Stimulated activated CD4-positive, alpha-beta T cell treated with anti-CD3 and anti-CD28 coated beads, Interleukin-2, amount 100 ng/mL, for 4 hours (primary cell): ENCODE measurements around the gene KRTAP5-10.
"Not testable (repeated sequence)": the region's sequence is repeated elsewhere in the genome, so short reads cannot be mapped to it uniquely, and the experiment has no call there.

Experiments
- DNase-seq: peaks from one replicate; pipeline ENCODE4 v3.0.0-alpha.2; 2020; ENCODE audit warnings: low read depth

KRTAP5-10 gene

GRCh38 chr11:71572811-71573210 lies 7.4 kb downstream of the KRTAP5-10 start:
- DNase-seq = no peak

DNA sequence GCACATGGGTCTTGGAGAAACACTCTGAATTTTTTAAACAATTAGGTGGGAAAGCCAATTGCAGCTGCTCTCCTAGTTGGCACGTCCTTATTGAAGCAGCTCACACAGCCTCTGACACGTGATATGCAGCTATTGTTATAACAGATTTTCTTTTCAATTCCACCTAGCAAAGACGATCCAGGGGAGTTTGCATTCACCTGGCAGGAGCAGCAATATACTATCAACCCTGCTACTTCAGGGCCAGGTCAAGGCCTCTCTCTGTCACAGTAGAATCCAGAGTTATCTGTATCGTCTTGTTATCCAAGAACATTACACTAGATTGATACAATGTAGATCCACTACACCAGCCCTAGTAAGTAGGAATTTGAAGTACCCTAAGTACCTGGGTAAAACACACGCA lies 9.1 kb downstream of the KRTAP5-10 start:
- DNase-seq = no peak

DNA sequence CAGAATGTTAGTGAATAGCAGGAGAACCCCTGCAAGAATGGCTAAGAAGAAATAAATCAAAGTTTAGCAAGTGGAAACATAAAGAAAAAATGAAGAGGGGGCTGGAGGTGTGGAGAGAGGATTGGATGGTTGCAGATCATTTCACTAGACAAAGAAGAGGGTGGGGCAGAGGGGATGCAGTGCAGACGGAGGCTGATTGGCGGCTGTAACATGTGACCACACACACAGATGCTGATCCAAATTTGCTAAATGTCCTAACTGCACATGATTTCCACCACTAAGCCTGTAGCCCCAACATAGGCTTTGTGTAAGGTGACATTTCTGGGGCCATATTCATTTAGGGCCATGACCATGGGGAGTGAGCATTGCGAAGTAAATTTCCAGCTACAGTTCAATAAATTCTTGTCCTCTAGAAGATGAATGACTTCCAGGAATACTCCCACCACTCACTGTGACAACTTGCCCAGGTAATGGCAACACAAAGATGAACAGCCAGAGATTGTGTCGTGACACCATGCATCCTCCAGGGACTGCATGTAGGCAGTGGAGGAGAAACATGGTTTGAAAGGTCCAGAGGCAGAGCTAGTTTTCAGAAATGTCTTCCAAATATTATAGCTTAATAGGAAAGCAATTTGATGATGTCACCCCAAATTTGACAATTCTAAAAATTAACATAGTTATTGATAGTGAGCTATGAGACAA lies 10.5 kb downstream of the KRTAP5-10 start:
- DNase-seq = no peak

- not testable (repeated sequence) for DNase-seq
These were observed 11.5 kb downstream of the KRTAP5-10 start for GRCh38 chr11:71576688-71577465.

GRCh38 chr11:71577469-71578004 lies 12.2 kb downstream of the KRTAP5-10 start:
- no peak for DNase-seq

- not testable (repeated sequence) for DNase-seq
These were observed 14.2 kb downstream of the KRTAP5-10 start for GRCh38 chr11:71579513-71579912.

- DNase-seq = peak; percentile 6
These were observed 15.0 kb downstream of the KRTAP5-10 start for GRCh38 chr11:71580057-71581003.

- DNase-seq = no peak
These were observed 16.5 kb downstream of the KRTAP5-10 start for GRCh38 chr11:71581826-71582225.

- no peak for DNase-seq
These were observed 17.0 kb downstream of the KRTAP5-10 start, which contains the start of gene KRTAP5-11 for GRCh38 chr11:71582309-71582895. Gene KRTAP5-11 (minus strand): TSS chr11:71582875. CDS start chr11:71582837, 38 bp downstream.

- not testable (repeated sequence) for DNase-seq
These were observed 17.6 kb downstream of the KRTAP5-10 start for GRCh38 chr11:71582969-71583368.

DNA sequence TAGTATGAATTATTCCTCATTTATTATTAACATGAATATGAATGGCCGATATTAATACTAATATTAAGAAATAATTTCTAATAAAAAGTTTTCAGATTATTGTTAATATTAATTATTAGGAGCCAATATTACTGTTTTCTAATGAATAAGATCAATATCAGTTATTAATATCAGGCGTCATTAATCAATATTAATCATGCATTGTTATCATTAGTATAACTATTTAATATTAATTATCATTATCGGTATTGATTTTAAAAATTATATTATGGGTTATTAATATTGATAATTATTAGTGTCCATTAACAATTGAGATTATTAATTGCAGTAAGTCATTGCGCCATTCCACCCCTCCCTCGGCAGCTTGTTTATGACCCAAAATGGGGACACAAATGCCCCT lies 20.3 kb downstream of the KRTAP5-10 start:
- DNase-seq = not testable (repeated sequence)

- DNase-seq = not testable (repeated sequence)
These were observed 23.0 kb downstream of the KRTAP5-10 start for GRCh38 chr11:71588314-71588713.

DNA sequence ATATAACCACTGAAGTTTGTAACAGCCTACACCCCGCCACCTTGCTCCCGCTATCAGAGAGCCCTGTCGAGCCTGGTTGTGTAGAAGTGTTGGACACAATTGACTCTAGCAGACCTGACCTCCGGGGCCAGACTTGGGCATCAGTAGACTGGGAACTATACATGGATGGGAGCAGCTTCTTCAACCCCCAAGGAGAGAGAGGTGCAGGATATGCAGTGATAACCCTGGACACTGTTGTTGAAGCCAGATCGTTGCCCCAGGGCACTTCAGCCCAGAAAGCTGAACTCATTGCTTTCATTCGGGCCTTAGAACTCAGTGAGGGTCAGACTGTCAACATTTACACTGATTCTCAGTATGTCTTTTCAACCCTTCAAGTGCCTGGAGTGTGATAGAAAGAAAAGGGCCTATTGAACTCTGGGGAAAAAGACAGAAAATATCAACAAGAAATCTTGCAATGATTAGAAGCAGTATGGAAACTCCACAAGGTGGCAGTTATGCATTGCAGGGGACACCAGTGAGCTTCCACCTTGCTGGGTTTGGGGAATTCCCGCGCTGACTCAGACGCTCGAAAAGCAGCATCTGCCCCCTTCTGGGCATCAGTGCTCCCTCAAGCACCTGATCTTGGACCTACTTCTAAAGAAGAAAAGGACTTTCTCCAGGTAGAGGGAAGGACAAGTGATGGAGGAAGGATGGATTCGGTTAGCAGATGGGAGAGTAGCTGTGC lies 23.6 kb downstream of the KRTAP5-10 start:
- DNase-seq = peak; percentile 61

- DNase-seq = not testable (repeated sequence)
These were observed 24.2 kb downstream of the KRTAP5-10 start for GRCh38 chr11:71589546-71589920.

DNA sequence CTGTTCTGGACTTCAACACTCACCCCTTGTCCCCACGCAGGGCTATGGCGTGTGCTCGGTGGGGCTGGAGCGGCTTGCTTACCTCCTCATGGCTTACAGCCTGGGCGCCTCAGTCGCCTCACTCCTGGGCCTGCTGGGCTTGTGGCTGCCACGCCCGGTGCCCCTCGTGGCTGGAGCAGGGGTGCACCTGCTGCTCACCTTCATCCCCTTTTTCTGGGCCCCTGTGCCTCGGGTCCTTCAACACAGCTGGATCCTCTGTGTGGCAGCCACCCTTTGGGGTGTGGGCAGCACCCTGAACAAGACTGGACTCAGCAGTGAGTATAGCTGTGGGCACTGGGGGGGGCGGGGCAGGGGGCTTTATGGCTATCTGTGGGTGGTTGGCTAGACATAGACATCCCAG lies 37.9 kb downstream of the KRTAP5-10 start:
- DNase-seq = not testable (repeated sequence)

DNA sequence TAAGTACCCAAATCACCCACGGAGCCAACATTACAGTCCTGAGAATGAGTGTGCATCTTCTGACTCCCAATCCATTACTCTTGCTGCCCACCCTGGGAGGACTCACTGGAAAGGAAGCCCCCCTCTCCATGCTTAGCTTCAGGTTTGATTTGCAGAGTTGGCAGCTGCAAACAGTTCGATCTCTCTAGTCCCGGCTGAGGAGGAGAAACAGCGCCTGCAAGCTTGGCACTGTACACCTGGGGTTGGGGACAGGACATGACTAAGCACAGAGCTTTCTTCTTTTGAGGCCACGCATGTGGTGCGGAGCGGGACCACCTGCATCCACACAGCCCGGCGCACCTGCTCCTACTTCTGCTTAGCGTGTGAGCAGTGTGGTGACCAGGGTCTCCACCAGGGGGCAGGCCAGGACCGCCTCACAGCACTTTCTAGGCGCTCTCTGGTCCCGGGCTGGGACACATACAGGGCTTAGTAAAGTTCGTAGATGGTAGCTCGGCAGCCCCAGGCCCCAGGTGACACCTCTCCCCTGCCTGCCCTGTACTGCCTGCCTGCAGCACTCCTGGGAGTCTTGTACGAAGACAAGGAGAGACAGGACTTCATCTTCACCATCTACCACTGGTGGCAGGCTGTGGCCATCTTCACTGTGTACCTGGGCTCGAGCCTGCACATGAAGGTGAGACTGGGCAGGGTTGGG lies 39.6 kb downstream of the KRTAP5-10 start:
- DNase-seq = not testable (repeated sequence)

DNA sequence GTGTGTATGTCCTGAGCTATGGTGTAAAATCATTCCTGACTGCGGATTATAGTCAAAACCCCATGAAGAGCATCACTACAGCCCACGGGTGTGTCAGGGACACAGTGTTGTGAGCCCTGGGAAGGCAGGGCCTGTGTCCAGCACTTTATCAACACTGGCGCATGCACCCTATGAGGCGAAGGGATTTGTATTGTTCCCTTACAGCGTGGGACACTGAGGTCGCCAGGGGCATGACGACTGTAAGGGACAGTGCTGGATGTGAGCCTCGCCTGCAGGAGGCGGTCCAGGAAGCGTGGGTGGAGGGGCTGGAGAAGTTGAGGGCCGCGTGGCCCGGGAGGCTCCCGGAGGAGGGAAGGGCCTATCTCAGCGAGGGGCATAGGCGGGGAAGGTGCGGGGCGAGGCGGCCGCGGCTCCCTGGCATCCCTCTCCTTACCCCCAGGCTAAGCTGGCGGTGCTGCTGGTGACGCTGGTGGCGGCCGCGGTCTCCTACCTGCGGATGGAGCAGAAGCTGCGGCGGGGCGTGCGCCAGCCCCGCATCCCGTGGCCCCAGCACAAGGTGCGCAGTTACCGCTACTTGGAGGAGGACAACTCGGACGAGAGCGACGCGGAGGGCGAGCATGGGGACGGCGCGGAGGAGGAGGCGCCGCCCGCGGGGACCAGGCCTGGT lies 41.6 kb downstream of the KRTAP5-10 start:
- not testable (repeated sequence) for DNase-seq

DNA sequence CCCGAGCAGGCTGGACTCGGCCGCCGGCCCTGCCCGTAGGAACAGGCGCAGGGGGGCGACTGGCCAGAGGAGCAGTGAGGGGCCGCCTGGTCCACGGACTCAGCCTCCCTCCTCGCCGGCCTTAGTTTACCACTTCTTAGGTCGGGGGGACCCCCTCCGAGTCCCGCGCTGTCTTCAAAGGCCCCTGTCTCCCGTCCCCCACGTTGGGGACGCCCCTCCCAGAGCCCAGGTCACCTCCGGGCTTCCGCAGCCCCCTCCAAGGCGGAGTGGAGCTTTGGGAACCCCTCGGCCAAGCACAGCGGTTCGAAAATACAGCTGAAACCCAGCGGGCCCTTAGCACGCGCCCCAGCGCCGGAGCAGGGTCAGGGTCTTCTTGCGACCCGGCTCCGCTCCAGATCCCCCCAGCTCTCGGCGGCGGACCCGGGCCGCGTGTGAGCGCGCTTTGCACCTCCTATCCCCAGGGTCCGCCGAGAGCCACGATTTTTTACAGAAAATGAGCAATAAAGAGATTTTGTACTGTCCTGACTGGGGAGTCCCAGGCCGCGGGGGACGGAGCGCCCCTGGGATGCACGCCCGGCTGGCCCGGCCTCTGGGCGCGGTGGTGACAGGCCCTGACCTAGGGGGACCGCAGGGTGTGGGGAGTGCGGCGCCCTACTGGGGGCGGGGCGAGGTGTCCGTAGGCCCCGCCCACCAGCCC lies 42.3 kb downstream of the KRTAP5-10 start:
- DNase-seq = not testable (repeated sequence)

DNA sequence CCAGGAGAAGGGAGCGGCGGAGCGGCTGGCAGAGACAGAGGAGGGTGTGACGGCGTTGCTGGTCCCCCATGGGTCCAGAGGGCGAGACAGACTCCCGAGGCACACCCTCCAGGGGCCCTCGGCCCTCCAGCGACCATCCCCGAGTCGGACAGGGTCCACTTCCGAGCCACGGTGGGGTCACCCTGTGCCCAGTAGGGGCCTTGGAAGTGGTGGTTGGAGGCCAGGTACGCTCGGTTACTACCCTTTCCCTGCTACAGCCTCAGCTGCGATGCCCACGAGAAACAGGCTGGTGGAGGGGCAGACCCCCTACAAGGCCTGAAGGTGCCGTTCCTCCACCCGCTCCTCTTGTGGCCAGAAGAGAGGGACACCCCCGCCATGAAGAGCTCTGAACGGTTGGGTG lies 42.9 kb downstream of the KRTAP5-10 start:
- DNase-seq = not testable (repeated sequence)
